ENCODE data around the gene TESPA1.
"Not testable (repeated sequence)": the region's sequence is repeated elsewhere in the genome, so short reads cannot be mapped to it uniquely, and the experiment has no call there.

TESPA1 gene

DNA sequence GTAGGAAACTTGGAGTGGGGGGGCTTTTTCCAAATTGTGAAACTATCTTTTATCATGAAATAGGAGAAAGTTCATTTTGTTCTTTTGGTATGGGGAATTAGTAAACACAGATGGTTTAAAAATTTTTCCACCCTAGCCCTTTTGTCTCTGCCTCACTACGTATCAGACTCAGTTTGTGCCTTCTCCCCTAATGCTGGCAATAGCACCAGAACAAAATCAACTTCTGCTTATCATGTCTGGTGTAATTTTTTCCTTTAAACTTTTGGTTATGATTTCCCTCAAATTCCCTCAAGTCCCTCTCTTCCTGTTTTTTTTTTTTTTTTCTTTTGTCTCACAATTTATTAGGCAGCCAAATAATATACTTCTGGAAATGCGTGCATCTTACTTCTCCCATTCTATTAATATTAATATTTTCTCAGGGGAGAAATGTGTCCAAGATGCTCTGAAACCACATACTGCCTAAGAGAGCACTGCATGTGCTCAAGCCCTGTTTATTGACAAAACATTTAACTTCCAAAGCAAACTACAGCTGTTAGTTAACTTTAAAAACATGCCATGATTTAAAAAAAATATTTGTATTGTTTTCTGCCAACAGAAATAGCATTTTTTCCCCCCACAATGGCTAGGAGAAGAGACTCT is 35.4 kb downstream of the TESPA1 start:
- no peak for DNase-seq (ENCODE audit: low read depth in 1 of 2, low spot score in 1 of 2)

DNA sequence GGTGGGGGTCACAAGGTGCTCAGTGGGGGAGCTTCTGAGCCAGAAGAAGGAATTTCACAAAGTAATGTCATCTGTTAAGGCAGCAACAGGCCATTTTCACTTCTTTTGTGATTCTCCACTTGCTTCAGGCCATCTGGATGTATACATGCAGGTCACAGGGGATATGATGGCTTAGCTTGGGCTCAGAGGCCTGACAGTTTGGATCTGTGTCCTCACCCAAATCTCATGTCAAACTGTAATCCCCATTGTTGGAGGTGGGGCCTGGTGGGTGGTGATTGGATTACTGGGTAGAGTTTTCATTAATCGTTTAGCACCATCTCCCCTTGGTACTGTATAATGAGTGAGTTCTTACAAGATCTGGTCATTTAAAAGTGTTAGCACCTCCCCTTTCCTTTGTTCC is 36.4 kb downstream of the TESPA1 start:
- no peak for DNase-seq (ENCODE audit: low read depth in 1 of 2, low spot score in 1 of 2)

DNA sequence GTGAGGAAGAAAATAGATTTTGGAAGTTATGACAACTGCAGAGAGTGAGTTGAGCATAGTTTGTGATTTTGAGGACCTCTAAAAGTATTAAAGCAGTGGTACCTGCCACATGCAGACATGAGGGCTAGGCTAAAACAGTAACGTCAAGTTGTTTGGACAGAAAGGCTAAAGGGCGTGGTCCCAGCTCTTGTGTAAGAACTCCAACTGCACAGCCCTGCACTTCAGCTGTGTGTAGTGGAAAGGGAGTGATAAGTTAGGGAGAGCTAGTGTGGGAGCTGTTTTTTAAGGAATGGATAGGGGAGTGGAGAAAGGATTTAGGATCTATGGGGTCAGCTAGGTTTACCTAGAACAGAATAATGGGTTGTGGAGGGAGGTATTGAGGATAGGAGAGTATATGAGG is 39.5 kb downstream of the TESPA1 start:
- DNase-seq (ENCODE audit: low read depth in 1 of 2, low spot score in 1 of 2) = no peak

GRCh38 chr12:54943292-54943691 is 41.3 kb downstream of the TESPA1 start:
- DNase-seq (ENCODE audit: low read depth in 1 of 2, low spot score in 1 of 2) = not testable (repeated sequence)

- no peak for DNase-seq (ENCODE audit: low read depth in 1 of 2, low spot score in 1 of 2)
These were observed 42.9 kb downstream of the TESPA1 start for GRCh38 chr12:54941659-54942058.

DNA sequence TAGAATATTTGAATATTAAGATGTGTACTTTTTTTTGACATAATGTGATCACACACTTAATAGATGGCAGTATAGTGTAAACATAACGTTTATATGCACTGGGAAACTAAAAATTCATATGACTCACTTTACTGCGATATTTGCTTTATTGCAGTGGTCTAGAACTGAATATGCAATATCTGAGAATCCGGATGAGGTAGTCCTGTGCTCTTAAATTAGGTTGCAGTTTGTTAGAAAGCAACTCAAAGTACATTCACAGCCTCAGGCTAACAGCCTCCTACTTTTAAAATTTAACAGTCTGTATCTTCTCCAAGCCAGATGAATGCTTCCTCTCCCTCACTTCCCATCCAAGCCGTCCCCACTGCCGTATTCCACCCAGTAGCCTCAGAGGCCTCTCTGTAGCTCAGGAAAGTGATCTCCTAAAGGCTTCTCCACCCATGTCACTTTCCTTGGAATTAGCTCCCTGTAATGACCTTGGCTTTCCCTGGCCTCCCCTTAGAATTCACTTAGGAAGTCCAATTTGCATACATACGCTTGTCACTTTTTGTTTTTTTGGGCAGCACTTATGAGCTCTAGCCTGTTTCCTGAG is 43.7 kb downstream of the TESPA1 start:
- no peak for DNase-seq (ENCODE audit: low read depth in 1 of 2, low spot score in 1 of 2)

- no peak for DNase-seq (ENCODE audit: low read depth in 1 of 2, low spot score in 1 of 2)
These were observed 46.6 kb downstream of the TESPA1 start for GRCh38 chr12:54937929-54938328.

GRCh38 chr12:54937376-54937775 is 47.2 kb downstream of the TESPA1 start:
- no peak for DNase-seq (ENCODE audit: low read depth in 1 of 2, low spot score in 1 of 2)

GRCh38 chr12:54936736-54937135 is 47.8 kb downstream of the TESPA1 start:
- DNase-seq (ENCODE audit: low read depth in 1 of 2, low spot score in 1 of 2) = no peak

GRCh38 chr12:54935235-54935951 is 49.2 kb downstream of the TESPA1 start:
- DNase-seq (ENCODE audit: low read depth in 1 of 2, low spot score in 1 of 2) = peak in 1 of 2 donors; percentile 12

GRCh38 chr12:54934419-54934818 is 50.1 kb downstream of the TESPA1 start:
- no peak for DNase-seq (ENCODE audit: low read depth in 1 of 2, low spot score in 1 of 2)

DNA sequence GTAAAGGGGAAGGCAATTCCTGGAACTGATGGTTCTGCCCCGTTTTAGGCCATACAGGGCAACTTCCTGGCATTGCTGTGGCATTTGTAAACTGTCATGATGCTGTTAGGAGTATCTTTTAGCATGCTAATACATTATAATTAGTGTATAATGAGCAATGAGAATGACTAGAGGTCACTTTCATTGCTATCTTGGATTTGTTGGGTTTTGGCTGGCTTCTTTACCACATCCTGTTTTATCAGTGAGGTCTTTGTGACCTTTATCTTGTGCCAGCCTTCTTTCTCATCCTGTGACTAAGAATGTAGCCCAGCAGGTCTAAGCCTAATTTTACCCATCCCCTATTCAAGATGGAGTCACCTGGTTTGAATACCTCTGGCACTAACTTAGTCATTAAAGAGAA is 51.2 kb downstream of the TESPA1 start:
- DNase-seq (ENCODE audit: low read depth in 1 of 2, low spot score in 1 of 2) = no peak

DNA sequence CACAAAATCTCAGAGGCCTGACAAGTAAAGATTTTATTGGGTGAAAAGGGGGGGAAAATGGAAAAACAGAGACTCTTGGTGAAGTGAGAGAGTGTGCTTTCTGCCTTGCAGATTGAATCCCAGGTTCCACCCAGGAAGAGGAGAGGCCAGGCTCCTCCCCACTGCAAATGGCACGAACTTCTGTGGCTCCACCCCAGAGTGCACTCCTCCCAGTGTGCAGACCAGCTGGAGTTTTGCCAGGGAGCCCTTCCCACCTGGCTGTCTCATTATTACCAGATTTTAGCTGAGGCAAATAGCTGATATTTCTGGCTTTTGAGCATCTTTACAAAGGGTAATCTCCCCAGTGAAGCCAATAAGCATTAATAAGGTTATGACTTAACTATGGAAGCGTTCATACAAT is 51.9 kb downstream of the TESPA1 start:
- DNase-seq (ENCODE audit: low read depth in 1 of 2, low spot score in 1 of 2) = no peak

GRCh38 chr12:54932038-54932437 is 52.5 kb downstream of the TESPA1 start:
- DNase-seq (ENCODE audit: low read depth in 1 of 2, low spot score in 1 of 2) = no peak

GRCh38 chr12:54929998-54930397 is 54.6 kb downstream of the TESPA1 start:
- DNase-seq (ENCODE audit: low read depth in 1 of 2, low spot score in 1 of 2) = no peak

- no peak for DNase-seq (ENCODE audit: low read depth in 1 of 2, low spot score in 1 of 2)
These were observed 58.3 kb downstream of the TESPA1 start for GRCh38 chr12:54926246-54926645.

GRCh38 chr12:54924972-54925707 is 59.4 kb downstream of the TESPA1 start:
- no peak for DNase-seq (ENCODE audit: low read depth in 1 of 2, low spot score in 1 of 2)

GRCh38 chr12:54917001-54917488 is 67.5 kb downstream of the TESPA1 start:
- no peak for DNase-seq (ENCODE audit: low read depth in 1 of 2, low spot score in 1 of 2)

Data from activated T-helper 1 cell treated with anti-CD3 and anti-CD28 coated beads, Interleukin-2, amount 50 U/mL, for 16 hours (primary cell).